HG03571 (cell line): ENCODE measurements around the gene TMEM52.
"Not testable (repeated sequence)": the region's sequence is repeated elsewhere in the genome, so short reads cannot be mapped to it uniquely, and the experiment has no call there.

Experiments used
- ATAC-seq: cut with Tn5 transposase; IDR thresholded peaks from one replicate; pipeline ENCODE4 v1.9.1; 2021; ENCODE audit not compliant: unreplicated experiment

The TMEM52 gene

DNA sequence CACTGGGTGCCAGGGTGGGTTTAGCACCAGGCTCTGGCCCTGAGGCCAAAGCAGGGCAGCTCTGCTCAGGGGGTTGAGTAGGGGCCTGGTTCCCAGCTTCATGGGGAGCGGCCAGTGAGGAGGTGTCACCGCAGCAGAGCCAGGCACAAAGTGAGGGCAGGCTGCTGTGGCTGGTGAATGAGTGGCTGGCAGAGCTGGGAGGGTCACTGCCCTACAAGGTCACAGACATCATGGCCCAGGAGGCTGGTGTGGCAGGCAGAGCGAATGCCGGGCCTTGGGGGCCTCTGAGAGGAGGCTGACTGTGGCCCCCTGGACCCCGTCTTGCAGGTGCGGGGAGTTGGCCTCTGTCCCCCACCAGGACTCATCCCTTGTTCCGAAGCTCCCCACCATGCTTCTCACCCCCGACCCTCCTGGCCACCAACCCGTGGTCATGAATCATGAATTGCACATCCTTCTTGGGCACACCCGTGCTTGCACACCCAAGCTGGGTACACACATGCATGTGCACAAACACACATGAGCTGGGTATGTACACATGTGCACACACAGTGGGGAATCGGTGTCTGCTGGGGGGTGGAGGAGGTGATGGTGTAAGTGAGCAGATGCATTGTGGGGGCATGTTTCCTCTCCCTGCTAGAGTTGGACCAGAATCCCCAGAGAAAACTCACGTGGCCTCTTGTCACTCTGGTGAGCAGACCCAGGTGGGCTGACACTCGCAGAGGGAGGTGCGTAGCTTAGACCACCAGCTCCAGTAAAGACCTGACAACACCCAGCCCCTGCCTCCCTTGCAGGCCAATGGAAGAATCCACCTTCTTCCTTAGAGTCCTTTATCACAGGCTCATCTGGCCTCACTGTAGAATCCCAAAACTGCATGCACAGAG is 23.4 kb downstream of the TMEM52 start:
- no peak for ATAC-seq

DNA sequence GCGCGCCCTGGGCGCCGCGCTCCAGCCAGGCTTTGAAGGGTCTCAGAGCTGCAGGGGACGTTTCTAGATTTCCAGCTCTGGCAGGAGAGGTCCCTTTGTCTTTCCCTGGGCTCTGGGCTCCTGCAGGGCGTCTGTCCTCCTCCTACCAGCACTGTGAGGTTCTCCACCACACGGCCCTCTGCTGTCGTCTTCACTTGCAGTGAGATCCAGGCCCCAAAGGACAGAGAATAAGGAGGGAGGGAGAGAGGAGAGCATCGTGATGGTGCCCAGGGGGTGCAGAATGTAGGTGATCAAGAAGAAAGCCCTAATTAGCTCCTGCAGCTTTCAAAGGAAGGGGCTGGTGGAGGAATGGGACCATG is 24.0 kb downstream of the TMEM52 start:
- ATAC-seq: no peak

DNA sequence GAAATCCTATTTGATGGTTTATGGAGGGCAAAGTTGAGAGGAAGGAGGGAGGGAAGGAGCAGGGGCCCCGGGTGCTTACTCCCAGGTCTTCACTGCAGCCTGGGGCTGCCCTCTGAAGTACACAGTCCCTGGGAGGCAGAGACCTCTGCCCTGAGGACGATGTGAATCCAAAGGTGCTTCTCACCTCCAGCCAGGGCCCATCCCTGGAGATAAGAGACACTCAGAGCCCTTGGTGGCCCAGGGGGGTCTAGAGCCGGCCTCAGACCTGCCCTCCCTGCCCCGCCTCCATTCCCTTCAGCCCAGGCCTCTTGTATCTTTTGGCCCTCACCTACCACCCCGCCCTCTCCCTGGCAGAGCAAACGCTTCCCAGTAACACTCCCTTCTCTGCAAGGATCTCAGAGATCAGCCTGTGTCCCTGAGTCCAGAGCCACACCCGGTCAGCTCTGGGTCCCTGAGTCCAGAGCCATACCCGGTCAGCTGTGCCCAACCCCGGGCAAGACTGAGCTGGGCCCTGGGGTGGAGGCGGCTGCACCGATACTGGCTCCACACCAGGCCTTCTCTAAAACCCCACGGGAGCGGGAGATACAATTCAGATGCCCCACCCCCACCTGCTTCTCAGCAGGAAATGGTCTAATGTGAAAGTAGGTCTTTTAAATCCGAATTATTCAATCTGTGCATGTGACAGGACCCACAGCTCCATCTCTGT is 24.6 kb downstream of the TMEM52 start:
- no peak for ATAC-seq

DNA sequence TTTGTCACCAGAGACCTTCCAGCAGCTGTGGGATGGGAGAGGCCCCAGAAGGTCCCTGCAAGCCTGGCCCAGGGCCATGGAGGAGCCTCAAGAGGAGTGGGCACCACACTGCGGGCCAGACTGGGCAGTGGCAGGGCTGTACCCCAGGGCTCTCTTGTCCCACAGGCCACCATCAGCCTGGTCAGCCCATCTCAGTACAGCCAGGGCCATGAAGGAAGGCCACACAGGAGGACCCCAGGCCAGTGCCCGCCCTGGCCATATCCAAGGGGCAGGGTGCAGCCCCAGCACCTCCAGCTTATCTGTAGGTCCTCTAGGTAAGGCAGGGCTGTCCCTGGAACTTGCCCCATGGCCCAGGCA is 25.1 kb downstream of the TMEM52 start:
- no peak for ATAC-seq

DNA sequence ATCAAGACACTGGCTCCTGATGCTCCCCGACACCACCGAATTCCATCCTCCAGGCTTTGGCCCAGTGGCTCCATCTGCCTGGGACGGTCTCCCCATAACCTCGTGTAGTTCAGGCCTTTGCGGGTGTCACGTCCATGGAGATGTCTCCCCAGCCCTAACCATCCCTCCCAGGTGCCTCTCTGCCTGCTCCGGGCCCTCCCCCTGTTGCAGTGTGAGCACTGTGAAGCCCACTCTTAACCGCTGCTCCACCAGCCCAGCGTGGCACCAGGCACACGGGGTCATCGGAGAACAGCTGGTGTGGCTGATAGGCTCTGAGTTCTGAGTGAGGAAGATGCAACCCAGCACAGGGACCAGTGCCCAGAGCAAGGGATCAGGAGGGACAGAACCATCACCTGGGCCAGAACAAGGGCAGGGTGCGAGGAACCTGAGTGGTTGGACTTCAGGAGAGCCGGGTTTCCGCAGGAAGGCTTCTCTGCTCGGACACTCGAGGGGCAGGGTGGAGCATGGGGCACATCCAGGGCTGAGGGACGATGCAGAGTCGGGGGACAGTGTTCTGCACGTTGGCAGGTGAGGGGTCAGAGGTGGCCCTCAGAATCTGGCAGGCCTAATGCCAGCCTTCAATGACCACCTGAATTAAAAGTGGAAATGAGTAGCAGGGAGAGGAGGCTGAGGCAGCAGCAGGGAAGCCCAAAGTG is 25.6 kb downstream of the TMEM52 start:
- ATAC-seq: no peak

DNA sequence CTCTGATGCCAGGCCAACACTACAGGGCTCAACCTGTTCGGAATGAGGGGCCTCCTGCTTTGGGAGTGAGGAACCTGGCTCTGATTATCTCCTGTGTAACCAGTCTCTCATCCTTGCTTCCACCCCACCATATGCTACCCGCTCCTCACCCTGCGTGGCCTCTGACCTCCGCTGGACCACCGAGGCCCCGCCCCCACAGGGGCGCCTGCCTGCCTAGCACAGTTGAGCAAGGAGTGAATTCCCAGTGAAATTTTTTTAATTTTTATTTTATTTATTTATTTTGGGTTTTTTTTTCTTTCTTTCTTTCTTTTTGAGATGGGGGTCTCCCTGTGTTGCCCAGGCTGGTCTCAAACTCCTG is 26.3 kb downstream of the TMEM52 start:
- no peak for ATAC-seq

DNA sequence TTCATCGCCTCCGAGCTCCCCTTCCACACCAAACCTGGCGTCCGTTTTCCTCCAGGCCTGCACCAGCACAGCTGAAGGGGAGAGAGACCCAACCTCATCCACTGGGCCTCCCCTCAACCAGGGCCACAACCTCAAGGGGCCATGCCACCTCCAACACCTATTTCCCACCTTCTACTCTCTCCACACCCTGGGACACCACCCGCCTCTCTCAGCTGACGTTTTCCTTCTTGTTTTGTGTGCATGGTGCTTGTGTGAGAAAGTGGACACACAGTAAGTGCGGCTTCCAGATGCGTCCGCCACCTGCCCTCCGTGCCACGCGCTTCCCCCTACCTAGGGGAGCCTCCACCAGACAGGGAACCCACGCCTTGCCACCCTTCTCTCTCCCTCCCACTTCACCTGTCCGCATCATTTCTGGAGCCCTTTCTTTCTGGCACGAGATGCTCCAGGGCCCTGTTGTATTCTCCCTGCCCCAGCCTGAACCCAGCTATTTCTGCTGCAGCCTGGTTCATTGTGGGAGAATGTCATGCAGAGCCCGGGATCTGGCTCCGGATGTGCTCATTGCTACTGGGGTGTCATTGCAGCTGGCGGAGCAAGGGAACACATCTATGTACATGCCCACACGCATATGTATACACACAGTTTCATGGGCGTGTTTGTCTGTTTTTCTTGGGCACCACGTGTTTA is 26.9 kb downstream of the TMEM52 start:
- ATAC-seq: no peak

DNA sequence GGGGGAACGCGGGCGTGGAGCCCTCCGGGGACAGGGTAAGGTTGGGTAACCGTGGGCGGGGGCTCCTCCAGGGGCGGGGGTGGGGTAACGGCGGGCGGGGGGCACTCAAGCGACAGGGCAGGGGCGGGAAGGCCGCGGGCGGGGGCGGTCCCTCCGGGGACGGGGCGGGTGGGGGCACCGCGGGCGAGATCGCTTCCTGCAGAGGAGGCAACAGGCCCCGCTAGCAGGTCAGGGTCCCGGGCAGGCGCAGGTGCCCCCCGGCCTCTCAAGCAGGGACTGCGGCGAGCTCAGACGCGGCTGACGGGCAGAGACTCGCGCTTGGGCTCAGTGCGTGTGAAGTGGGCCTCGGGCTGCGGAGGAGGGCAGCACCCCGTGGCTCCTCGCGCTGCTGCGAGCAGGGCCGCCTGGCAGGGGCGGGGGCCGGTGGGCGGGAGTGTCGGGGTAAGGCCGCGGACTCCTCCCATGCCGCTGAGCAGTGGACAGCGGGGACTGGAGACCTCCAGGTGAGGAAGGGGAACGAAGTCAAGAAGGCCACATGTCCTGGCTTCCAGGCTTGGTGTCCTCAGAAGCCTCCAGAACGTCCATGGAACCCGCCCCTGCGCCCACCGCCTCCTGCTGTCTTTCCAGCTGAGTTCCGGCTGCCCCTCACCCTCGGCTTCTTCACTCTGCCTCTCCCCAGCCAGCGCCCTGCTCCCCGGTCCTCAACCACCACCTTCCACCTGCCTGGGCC is 27.6 kb downstream of the TMEM52 start:
- no peak for ATAC-seq

DNA sequence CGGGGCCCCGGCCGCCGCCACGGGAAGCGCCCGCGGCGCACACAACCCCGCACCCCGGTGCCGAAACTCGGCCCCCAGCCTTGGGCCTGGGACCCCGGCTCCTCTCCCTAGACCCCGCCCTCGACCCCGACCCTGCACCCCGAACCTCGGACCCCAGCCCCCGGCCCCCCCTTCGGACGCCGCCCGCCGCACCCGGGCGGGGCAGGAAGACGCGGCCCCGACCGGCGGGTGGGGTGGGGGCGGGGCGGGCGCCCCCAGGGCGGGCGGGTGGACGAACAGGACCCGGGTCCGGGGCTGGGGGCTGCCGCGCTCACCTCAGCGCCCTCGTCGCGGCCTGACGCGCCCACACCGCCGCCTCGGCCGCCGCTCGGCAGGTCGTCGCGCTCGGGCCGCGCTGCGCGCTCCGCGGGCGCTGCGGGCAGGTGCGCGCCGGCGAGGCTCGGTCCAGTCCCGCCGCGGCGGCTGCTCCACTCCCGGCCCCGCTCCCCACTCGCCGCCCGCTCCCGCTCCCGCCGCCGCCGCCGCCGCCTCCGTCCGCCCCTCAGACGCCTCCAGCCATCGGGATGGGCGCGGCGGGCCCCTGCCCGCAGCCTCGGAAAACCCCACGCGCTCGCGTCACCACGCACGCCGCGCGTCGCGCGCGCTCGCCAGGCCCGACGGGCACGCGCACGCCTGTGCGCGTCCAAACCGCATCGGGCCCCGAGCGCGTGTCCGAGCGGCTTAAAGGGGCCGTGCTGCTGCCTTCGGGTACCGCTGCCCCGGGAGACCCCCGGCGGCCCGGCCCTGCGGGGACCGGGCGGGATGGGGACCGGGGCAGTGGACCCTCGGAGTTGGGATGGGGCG is 28.4 kb downstream of the TMEM52 start, which contains the start of gene GNB1:
TSS of gene GNB1 (minus strand) at position 582 of the 843 bp plus-strand sequence. CDS start 65,634 bp downstream, outside the sequence.
- ATAC-seq: peak; percentile 60

DNA sequence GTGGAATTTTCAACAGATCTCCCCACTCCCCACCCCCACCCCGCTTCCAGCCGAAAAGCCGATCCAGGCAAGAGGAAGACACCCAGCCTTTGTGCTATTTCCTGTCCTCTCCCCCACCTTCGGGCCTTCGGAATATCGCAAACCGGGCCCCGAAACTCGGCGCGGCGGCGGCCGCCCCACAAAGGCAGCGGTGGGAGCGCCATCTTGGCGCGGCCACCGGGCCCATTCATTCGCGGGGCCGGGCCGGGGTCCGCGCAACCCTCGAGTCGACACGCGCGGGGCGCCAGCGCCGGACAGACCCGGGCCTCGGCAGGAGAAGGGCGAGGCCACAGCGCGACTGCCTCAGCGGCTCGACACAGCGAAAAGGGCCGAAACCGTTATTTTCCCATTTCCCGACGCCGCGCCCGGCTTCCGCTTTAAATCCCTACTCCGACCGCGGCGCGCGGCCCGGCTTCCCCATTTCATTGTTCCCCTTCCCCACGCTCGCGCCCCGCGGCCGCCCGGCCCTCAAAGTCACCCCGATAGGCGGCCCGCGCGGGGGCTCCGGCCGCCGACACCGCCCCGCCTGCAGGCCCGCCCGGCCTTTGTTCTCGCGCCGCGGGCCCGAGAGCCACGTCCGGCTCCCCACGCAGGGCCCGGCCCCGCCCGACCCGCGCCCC is 29.1 kb downstream of the TMEM52 start:
- peak; percentile 22 for ATAC-seq

DNA sequence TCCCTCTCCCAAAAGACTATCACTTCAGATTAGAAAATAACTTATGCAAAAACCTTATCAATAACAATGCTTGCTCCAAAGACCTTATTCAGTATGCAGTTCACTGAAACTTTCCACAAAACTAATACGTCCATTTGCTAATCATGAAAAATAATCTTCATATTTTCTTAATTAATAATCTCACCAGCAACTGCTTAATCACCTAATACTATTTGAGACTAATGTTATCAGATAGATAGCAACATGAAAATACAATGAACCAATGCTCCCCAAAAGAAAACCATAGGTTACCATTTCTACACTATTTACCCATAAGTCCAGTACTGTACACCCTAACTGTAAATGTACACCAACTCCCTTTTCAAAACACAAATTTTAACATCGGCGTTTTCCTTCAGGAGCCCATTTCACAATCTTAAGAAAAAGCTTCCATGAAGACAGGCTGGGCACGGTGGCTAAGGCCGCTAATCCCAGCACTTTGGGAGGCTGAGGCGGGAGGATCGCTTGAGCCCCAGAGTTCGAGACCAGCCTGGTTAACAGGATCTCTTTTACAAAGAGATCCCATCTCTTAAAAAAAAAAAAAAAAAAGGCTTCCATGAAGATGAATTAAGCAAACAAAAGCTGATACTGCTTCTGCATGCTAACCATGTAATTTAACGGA is 29.9 kb downstream of the TMEM52 start:
- no peak for ATAC-seq

DNA sequence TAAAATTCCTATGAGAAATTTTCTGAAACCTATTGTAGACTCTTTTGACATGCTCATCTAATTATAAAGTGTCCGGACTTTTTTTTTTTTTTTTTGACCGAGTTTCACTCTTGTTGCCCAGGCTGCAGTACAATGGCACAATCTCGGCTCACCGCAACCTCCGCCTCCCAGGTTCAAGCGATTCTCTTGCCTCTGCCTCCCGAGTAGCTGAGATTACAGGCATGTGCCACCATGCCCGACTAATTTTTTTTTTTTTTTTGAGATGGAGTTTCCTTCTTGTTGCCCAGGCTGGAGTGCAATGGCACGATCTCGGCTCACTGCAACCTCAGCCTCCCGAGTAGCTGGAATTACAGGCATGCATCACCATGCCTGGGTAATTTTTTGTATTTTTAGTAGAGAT is 35.2 kb downstream of the TMEM52 start:
- ATAC-seq: not testable (repeated sequence)

DNA sequence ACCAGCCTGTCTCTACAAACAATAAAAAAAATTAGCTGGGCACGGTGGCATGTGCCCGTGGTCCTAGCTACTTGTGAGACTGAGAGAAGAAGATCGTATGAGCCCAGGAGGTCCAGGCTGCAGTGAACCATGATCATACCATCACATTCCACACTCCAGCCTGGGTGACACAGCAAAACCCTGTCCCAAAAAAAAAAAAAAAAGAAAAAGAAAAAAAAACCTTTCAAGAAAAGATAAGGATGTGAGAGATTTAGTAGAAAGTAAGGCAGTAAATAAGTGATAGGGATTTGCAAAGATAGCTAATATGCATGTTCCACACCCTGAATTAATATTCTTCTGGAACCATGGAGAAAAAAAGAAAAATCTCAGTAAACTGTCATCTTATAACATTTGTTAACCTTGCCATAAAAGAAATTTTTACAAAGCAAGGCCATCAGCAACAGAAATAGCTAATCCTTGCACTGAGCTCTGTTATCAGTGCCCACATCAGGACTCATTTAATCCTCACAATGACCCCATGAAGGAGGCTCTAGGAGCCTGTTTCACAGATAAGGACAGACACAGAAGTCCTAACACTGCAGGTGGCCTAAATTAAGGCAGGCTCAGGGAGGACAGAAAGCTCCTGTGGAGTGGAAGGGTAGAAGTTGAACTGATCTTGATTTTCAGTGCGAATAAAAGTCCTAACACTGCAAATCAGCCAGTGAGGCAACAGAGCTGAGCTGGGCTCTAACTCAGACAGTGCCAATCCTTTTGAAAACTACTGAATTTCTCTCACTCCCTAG is 35.8 kb downstream of the TMEM52 start:
- no peak for ATAC-seq

DNA sequence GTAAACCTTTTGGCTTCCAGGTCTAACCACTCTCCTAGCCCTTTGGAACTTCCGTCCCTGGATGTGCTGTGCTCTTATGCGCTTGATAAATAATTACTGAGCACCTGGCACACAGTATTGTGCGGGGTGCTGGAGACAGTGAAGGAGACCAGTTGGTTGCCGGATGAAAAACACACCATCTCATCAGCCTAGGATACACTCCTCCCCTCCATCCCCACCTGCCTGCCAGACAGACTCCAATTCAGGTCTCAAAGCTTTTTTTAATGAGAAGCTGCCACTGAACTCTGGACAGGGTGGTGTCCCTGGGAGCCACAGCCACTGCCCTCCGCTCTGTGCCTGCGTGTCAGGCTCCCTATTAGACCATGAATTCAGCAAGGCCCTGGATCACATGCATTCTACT is 37.4 kb downstream of the TMEM52 start:
- no peak for ATAC-seq

DNA sequence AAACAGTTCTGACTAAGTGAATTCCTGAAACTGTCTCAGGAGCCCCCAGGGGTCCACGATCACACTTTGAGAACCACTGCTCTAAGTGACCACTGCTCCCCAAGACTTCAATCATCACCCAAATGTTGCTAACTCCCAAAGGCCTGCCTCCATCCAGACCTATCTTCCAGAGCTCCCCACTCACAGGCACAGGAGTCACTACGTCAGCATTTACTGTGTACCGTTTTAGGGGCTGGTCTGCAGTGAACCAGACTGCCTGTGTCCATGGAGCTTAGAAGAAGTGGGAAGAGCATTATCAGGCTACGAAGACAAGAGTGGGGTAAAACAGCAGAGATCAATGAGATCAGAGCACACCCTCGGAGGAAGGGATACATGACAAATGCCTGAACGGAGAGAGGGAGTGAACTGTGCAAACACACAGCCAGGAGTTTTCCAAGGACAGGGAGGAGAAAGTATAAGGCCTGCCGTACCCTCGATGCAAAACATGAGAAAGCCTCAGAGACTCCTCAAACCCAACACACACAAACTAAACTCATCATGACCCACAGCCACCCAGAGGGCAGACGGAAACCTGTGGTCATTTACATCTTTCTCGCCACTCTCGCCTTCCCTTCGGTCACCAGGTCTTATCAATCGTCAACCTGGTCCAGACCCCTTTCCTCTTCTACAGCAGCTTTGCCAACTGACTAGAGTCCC is 38.3 kb downstream of the TMEM52 start:
- no peak for ATAC-seq

DNA sequence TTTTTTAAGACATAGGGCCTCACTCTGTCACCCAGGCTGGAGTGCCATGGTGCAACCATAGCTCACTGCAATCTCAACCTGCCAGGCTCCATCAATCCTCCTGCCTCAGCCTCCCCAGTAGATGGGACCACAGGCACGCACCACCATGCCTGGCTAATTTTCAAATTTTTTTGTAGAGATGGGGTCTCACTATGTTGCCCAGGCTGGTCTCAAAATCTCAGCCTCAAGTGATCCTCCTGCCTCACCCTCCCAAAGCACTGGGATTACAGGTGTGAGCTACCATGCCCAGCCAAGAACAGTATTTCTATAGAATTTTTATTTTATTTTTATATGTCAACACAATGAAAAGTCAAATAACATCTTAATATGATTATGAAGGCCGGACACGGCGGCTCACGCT is 39.1 kb downstream of the TMEM52 start:
- ATAC-seq: no peak

DNA sequence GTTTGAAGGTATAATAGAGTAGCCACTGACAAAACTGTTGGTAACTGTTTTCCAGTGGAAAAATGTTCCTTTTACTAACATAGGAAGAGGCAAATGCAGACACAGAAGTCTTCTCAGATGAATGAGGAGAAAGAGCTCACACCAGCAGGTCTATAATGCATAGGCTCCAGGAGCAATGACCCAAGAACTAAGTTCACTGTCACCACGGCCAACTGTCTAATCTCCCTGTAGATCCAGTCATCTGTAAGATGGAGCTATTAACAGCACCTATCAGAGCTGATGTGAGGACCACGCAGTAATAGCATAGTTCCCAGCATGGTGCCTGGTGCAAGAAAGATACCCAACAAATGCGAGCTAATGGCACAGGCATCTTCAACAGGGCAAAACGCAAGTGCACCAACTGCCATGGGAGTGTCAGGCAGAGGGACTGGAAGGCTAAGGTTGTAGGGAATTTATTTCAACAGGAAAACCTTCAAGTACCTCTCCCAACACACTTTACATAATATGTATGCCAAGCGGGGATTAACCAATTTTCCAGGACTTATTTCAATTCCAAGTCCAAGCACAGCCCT is 41.1 kb downstream of the TMEM52 start:
- no peak for ATAC-seq
